ENCODE results near the gene BGLAP.

BGLAP gene

GRCh38 chr1:156204686-156205085 lies 37.3 kb upstream of the BGLAP start:
- Histone ChIP-seq H3K4me2 (ENCODE audit: low read length) (no peak overlapping the region), H3K27ac (ENCODE audit: low read depth, low read length) (no peak overlapping the region), H3K9me3 (ENCODE audit: control insufficient read depth, insufficient read depth, low read length) (no peaks in the 10 kb centered on the region), H3K4me3 (ENCODE audit: low read length) (no peak overlapping the region), H3K27me3 (ENCODE audit: control insufficient read depth, low read length) (no peaks in the 10 kb centered on the region), H3K36me3 (ENCODE audit: control insufficient read depth, low read length) (peaks cover 57% of the 10 kb centered on the region), H3F3A (ENCODE audit: control insufficient read depth, insufficient read depth) (no peaks in the 10 kb centered on the region), H3K79me2 (ENCODE audit: control insufficient read depth, low read length) (peaks cover 39% of the 10 kb centered on the region), H3K9me2 (replicated peaks; ENCODE audit: control insufficient read depth, low read length) (no peaks in the 10 kb centered on the region), H4K20me1 (ENCODE audit: control insufficient read depth, insufficient read depth, low read depth, low read length) (0 out of 2 replicates have a peak, but pooled peaks cover 4% of the 10 kb centered on the region), H3K4me1 (ENCODE audit: control insufficient read depth, low read length) (peaks cover 4% of the 10 kb centered on the region; the same call in 1 of the 2 replicates)
- TF ChIP-seq CTCF (IDR thresholded peaks at IDR 0.05; ENCODE audit: low read depth, low read length, poor library complexity, severe bottlenecking) (no peak), EZH2phosphoT487 (IDR thresholded peaks at IDR 0.05; ENCODE audit: borderline replicate concordance, low read length) (no peak)

GRCh38 chr1:156211243-156211642 lies 30.7 kb upstream of the BGLAP start:
- Histone ChIP-seq H4K20me1 (ENCODE audit: control insufficient read depth, insufficient read depth, low read depth, low read length) (no peaks in the 10 kb centered on the region), H3K79me2 (ENCODE audit: control insufficient read depth, low read length) (peaks cover 29% of the 10 kb centered on the region), H3K4me1 (ENCODE audit: control insufficient read depth, low read length) (peaks cover 12% of the 10 kb centered on the region), H3K4me2 (ENCODE audit: low read length) (no peak overlapping the region), H3K9me3 (ENCODE audit: control insufficient read depth, insufficient read depth, low read length) (no peaks in the 10 kb centered on the region), H3K27me3 (ENCODE audit: control insufficient read depth, low read length) (no peaks in the 10 kb centered on the region), H3K9me2 (replicated peaks; ENCODE audit: control insufficient read depth, low read length) (no peaks in the 10 kb centered on the region), H3K27ac (ENCODE audit: low read depth, low read length) (no peak overlapping the region), H3F3A (ENCODE audit: control insufficient read depth, insufficient read depth) (peaks cover 5% of the 10 kb centered on the region; the same call in 1 of the 2 replicates), H3K36me3 (ENCODE audit: control insufficient read depth, low read length) (peaks cover 53% of the 10 kb centered on the region), H3K4me3 (ENCODE audit: low read length) (no peak overlapping the region)
- TF ChIP-seq CTCF (IDR thresholded peaks at IDR 0.05; ENCODE audit: low read depth, low read length, poor library complexity, severe bottlenecking) (no peak), EZH2phosphoT487 (IDR thresholded peaks at IDR 0.05; ENCODE audit: borderline replicate concordance, low read length) (no peak)

- H3K27me3 ChIP-seq (ENCODE audit: control insufficient read depth, low read length): no peaks in the 10 kb centered on the region
- H3K4me3 ChIP-seq (ENCODE audit: low read length): peak overlapping the region; percentile 96
- H3K36me3 ChIP-seq (ENCODE audit: control insufficient read depth, low read length): peaks cover 50% of the 10 kb centered on the region
- peak overlapping the region; percentile 74 for H3K27ac ChIP-seq (ENCODE audit: low read depth, low read length)
- peaks cover 29% of the 10 kb centered on the region for H3K79me2 ChIP-seq (ENCODE audit: control insufficient read depth, low read length)
- no peaks in the 10 kb centered on the region for H3K9me3 ChIP-seq (ENCODE audit: control insufficient read depth, insufficient read depth, low read length)
- H3F3A ChIP-seq (ENCODE audit: control insufficient read depth, insufficient read depth): peaks cover 5% of the 10 kb centered on the region; the same call in 1 of the 2 replicates
- H4K20me1 ChIP-seq (ENCODE audit: control insufficient read depth, insufficient read depth, low read depth, low read length): no peaks in the 10 kb centered on the region
- no peaks in the 10 kb centered on the region for H3K9me2 ChIP-seq (replicated peaks; ENCODE audit: control insufficient read depth, low read length)
- H3K4me1 ChIP-seq (ENCODE audit: control insufficient read depth, low read length): peaks cover 12% of the 10 kb centered on the region
- TF ChIP-seq CTCF (IDR thresholded peaks at IDR 0.05; ENCODE audit: low read depth, low read length, poor library complexity, severe bottlenecking): no peak
- TF ChIP-seq EZH2phosphoT487 (IDR thresholded peaks at IDR 0.05; ENCODE audit: borderline replicate concordance, low read length): no peak
- H3K4me2 ChIP-seq (ENCODE audit: low read length): peak overlapping the region; percentile 77
Measured at GRCh38 chr1:156212130-156212529, 29.9 kb upstream of the BGLAP start.
